Metanephros (tissue), 2 donors: ENCODE measurements around the gene MARK1. TPM values are rescaled to one million over a fixed set of nuclear protein-coding genes. Genes with fewer than 3 reads are reported as not detected.

Source experiments
- small RNA-seq: library from RNA; depleted of rRNA; stranded (forward); fragments of <200 nt; gene quantifications from one replicate; pipeline ENCODE3, GENCODE V24; 2014; ENCODE audit warnings: low replicate concordance
- total RNA-seq: library from RNA; depleted of rRNA; stranded (reverse); fragments of >200 nt; gene quantifications from one replicate; pipeline ENCODE4 v1.2.3, GENCODE V29; 2014

Gene MARK1
- 11.6 TPM for total RNA-seq

GRCh38 chr1:220527908-220528678, at the start of gene MARK1:
MARK1 (plus strand) TSS chr1:220528136; CDS start chr1:220528823, 687 bp downstream.

GRCh38 chr1:220690140-220691052, 162.5 kb downstream of the MARK1 start, which contains the start of gene C1orf115:
C1orf115 (plus strand) TSS chr1:220690363; CDS start chr1:220690403, 40 bp downstream.

Small RNAs within 50 kb of the gene (small RNA-seq; reads per million reads assigned to genes)
- not detected for gene RN7SL464P

Other genes with a start within 250 kb of the MARK1 start
- 15.6 TPM for gene C1orf115, start 162.2 kb downstream of the MARK1 start, total RNA-seq
- gene MTARC2, start 220.2 kb downstream of the MARK1 start, total RNA-seq = 37.8 TPM